Muscle layer of colon (tissue), 2 donors: ENCODE measurements around the gene SLC50A1.

Experiments
- H3K27ac ChIP-seq: one replicate; pipeline ENCODE4 v1.7.0; 2013; ENCODE audit warnings: low read depth, mild to moderate bottlenecking, low read length, moderate library complexity
- H3K27me3 ChIP-seq, 2 donors: one replicate each; pipeline ENCODE4 v1.7.0; 2013; ENCODE audit warnings: low read length in 2 of 2, mild to moderate bottlenecking in 2 of 2; ENCODE audit not compliant: insufficient read depth in 2 of 2, control insufficient read depth in 1 of 2
- H3K36me3 ChIP-seq: one replicate; pipeline ENCODE4 v1.7.0; 2013; ENCODE audit warnings: mild to moderate bottlenecking, low read length; ENCODE audit not compliant: insufficient read depth
- H3K4me1 ChIP-seq: one replicate; pipeline ENCODE4 v1.7.0; 2013; ENCODE audit warnings: mild to moderate bottlenecking, low read length; ENCODE audit not compliant: insufficient read depth
- H3K4me3 ChIP-seq, 2 donors: one replicate each; pipeline ENCODE4 v1.7.0; 2013; ENCODE audit warnings: low read length in 2 of 2, low read depth in 1 of 2, mild to moderate bottlenecking in 1 of 2, moderate library complexity in 1 of 2
- H3K9ac ChIP-seq: one replicate; pipeline ENCODE4 v1.7.0; 2013; ENCODE audit warnings: low read length
- H3K9me3 ChIP-seq: one replicate; pipeline ENCODE4 v1.7.0; 2013; ENCODE audit warnings: mild to moderate bottlenecking, low read length
- donor health status: abdominal sarcoma.
- donor health status: Adenocarcinoma of cecum.

Gene SLC50A1

GRCh38 chr1:155182052-155182550 is 46.4 kb downstream of the SLC50A1 start:
- no peak overlapping the region for H3K9ac ChIP-seq
- H3K4me1 ChIP-seq: peaks cover 3% of the 10 kb centered on the region
- H3K36me3 ChIP-seq: no peaks in the 10 kb centered on the region
- H3K27me3 ChIP-seq: no peaks in the 10 kb centered on the region
- no peaks in the 10 kb centered on the region for H3K9me3 ChIP-seq
- no peak overlapping the region for H3K4me3 ChIP-seq
- no peak overlapping the region for H3K27ac ChIP-seq

GRCh38 chr1:155183775-155184221 is 48.1 kb downstream of the SLC50A1 start:
- H3K9ac ChIP-seq: no peak overlapping the region

GRCh38 chr1:155184351-155184811 is 48.7 kb downstream of the SLC50A1 start:
- no peaks in the 10 kb centered on the region for H3K27me3 ChIP-seq
- no peaks in the 10 kb centered on the region for H3K36me3 ChIP-seq
- H3K27ac ChIP-seq: no peak overlapping the region
- H3K4me3 ChIP-seq: no peak overlapping the region
- no peaks in the 10 kb centered on the region for H3K4me1 ChIP-seq
- no peak overlapping the region for H3K9ac ChIP-seq
- no peaks in the 10 kb centered on the region for H3K9me3 ChIP-seq

More at GRCh38 chr1:155183775-155184221, 48.1 kb downstream of the SLC50A1 start:
- Histone ChIP-seq H3K4me3 (no peak overlapping the region), H3K4me1 (no peaks in the 10 kb centered on the region), H3K36me3 (no peaks in the 10 kb centered on the region), H3K27ac (no peak overlapping the region), H3K9me3 (no peaks in the 10 kb centered on the region), H3K27me3 (no peaks in the 10 kb centered on the region)

GRCh38 chr1:155184835-155185782 is 49.5 kb downstream of the SLC50A1 start:
- H3K9ac ChIP-seq: no peak overlapping the region
- H3K9me3 ChIP-seq: no peaks in the 10 kb centered on the region
- H3K4me1 ChIP-seq: no peaks in the 10 kb centered on the region
- no peak overlapping the region for H3K4me3 ChIP-seq
- no peak overlapping the region for H3K27ac ChIP-seq
- no peaks in the 10 kb centered on the region for H3K36me3 ChIP-seq
- no peaks in the 10 kb centered on the region for H3K27me3 ChIP-seq

- Histone ChIP-seq H3K4me3 (no peak overlapping the region), H3K9me3 (no peaks in the 10 kb centered on the region), H3K27me3 (no peaks in the 10 kb centered on the region), H3K4me1 (no peaks in the 10 kb centered on the region), H3K27ac (no peak overlapping the region), H3K9ac (no peak overlapping the region), H3K36me3 (no peaks in the 10 kb centered on the region)
Measured at GRCh38 chr1:155185783-155186066, 50.1 kb downstream of the SLC50A1 start.

GRCh38 chr1:155186067-155186793 is 50.6 kb downstream of the SLC50A1 start:
- H3K4me3 ChIP-seq: no peak overlapping the region
- no peaks in the 10 kb centered on the region for H3K4me1 ChIP-seq
- H3K9me3 ChIP-seq: no peaks in the 10 kb centered on the region
- no peak overlapping the region for H3K27ac ChIP-seq
- H3K27me3 ChIP-seq: no peaks in the 10 kb centered on the region
- H3K36me3 ChIP-seq: no peaks in the 10 kb centered on the region
- no peak overlapping the region for H3K9ac ChIP-seq

GRCh38 chr1:155186794-155187455 is 51.3 kb downstream of the SLC50A1 start:
- H3K27ac ChIP-seq: no peak overlapping the region

GRCh38 chr1:155187456-155187891 is 51.8 kb downstream of the SLC50A1 start:
- H3K9ac ChIP-seq: no peak overlapping the region
- no peak overlapping the region for H3K27ac ChIP-seq
- H3K4me1 ChIP-seq: no peaks in the 10 kb centered on the region
- no peaks in the 10 kb centered on the region for H3K36me3 ChIP-seq
- no peaks in the 10 kb centered on the region for H3K9me3 ChIP-seq
- no peak overlapping the region for H3K4me3 ChIP-seq
- H3K27me3 ChIP-seq: no peaks in the 10 kb centered on the region

More at GRCh38 chr1:155186794-155187455, 51.3 kb downstream of the SLC50A1 start:
- H3K36me3 ChIP-seq: no peaks in the 10 kb centered on the region
- no peaks in the 10 kb centered on the region for H3K27me3 ChIP-seq
- no peak overlapping the region for H3K4me3 ChIP-seq
- H3K9me3 ChIP-seq: no peaks in the 10 kb centered on the region
- no peaks in the 10 kb centered on the region for H3K4me1 ChIP-seq
- no peak overlapping the region for H3K9ac ChIP-seq

- Histone ChIP-seq H3K36me3 (no peaks in the 10 kb centered on the region), H3K27ac (no peak overlapping the region), H3K4me3 (no peak overlapping the region), H3K27me3 (no peaks in the 10 kb centered on the region), H3K9ac (no peak overlapping the region), H3K9me3 (no peaks in the 10 kb centered on the region), H3K4me1 (peaks cover 4% of the 10 kb centered on the region)
Measured at GRCh38 chr1:155188268-155188667, 52.6 kb downstream of the SLC50A1 start.
